Urinary bladder (tissue), 4 donors: ENCODE measurements around the gene PODNL1. TPM values are rescaled to one million over a fixed set of nuclear protein-coding genes. Genes with fewer than 3 reads are reported as not detected.

Experiments used
- DNase-seq: peaks from one replicate; pipeline ENCODE4 v3.0.0-alpha.2; 2015; ENCODE audit errors: extremely low spot score
- H3K27ac ChIP-seq: one replicate; pipeline ENCODE4 v1.5.1; 2013; ENCODE audit warnings: low read depth, mild to moderate bottlenecking, moderate library complexity
- H3K36me3 ChIP-seq: one replicate; pipeline ENCODE4 v1.6.1; 2013; ENCODE audit warnings: mild to moderate bottlenecking, moderate library complexity; ENCODE audit not compliant: insufficient read depth
- H3K4me1 ChIP-seq: one replicate; pipeline ENCODE4 v1.6.1; 2013; ENCODE audit warnings: mild to moderate bottlenecking, moderate library complexity; ENCODE audit not compliant: insufficient read depth
- H3K4me3 ChIP-seq: one replicate; pipeline ENCODE4 v1.5.1; 2013; ENCODE audit warnings: low read depth, low read length
- WGBS: extraction: QIAGEN DNeasy Blood & Tissue Kit; methylation state at CpG from one replicate; pipeline ENCODE4 v1.1.7; 2013; 5-methylcytosine and 5-hydroxymethylcytosine counted together
- polyA plus RNA-seq: library from polyadenylated mRNA; stranded (reverse); fragments of 200-250 nt; gene quantifications from one replicate; pipeline ENCODE4 v1.2.3, GENCODE V29; 2013
- total RNA-seq: library from RNA; depleted of rRNA; stranded (reverse); fragments of >200 nt; gene quantifications from one replicate; pipeline ENCODE4 v1.2.3, GENCODE V29; 2014
- donor health status: healthy with polysubstance abuse.
- donor health status: healthy.

The PODNL1 gene
- total RNA-seq, result 0.21 TPM
- polyA plus RNA-seq, result 2.4 TPM

- 18% methylated on average over 21 of the region's 21 CpGs for WGBS
- Histone ChIP-seq H3K27ac (no peak within 1 kb of the TSS), H3K4me3 (peak within 1 kb of the TSS; percentile 34), H3K4me1 (no peaks in the 10 kb centered on the region), H3K36me3 (no peaks in the 10 kb centered on the region)
- DNase-seq, result no peak
Observed at GRCh38 chr19:13938301-13939064, at the start of gene PODNL1. TSS of gene PODNL1 (minus strand) at chr19:13938417. CDS start at chr19:13938181, 236 bp downstream.

DNA sequence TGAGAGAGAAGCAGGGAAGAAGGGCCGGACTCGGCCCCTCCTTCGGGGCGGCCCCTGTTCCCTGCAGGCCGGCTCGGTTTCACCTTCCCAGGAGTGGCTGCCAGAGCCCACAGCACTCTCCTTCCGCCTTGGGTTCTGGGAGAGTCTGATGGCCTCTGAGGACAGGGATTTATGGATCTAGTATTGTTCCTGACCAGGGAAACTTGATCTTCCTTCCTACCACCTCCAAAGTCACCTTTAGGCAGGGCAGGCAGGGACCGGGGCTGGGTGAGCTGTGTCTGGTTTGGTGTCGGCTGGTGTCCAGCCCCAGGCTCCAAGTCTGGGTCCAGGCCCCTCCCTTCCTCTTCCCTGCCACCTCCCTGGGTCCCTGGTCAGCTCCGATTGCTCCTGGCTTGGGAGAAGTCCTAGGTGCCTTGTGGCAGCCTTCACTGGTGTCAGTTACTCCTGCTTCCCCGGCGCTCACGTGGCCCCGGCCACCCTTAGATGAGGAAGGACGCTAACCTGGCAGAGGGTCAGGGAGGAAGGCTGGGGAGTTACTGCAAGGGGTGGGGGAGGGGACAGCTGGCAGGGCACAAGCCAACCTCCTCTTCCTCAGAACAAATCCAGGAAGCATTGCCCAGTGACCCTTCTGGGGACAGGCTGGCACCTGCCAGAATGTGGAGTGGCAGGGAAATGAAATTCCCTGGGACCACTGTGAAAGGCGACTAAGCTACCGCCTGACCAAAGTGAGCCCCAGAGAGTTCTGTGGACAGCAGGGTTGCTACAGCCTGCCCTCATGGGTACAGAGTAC lies 49.1 kb upstream of the PODNL1 start:
- WGBS, result 68% methylated on average over 17 of the region's 17 CpGs
- H3K36me3 ChIP-seq, result no peaks in the 10 kb centered on the region
- peak overlapping the region; percentile 72 for H3K27ac ChIP-seq
- no peaks in the 10 kb centered on the region for H3K4me1 ChIP-seq
- no peak overlapping the region for H3K4me3 ChIP-seq
- DNase-seq, result no peak

DNA sequence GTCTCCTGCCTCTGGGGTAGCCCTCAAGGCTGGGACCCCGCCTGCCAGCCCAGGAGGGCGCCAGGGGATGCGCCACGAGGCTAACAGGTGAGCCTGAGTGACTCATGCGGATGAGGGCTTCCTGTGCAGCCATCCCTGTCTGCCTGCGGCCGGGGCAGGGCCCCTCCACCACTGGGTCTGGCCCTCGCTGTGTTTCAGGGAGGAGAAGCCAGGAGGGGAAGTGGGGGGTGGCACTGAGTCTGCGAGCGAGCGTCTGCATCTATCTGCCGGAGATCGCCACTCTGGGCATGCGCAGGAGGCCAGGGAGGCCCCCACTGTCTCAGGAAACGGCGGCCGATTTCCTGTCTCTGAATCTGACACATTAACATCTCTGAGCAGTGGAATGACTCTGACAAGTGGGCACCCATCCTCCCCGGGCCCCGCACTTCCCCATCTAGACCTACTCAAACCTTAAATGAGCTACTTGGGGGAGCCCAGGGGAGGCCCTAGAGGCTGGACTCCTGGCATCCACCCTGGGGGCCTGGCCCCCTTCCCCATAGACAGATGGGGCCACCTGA lies 48.2 kb upstream of the PODNL1 start:
- H3K36me3 ChIP-seq, result no peaks in the 10 kb centered on the region
- DNase-seq, result no peak
- H3K4me1 ChIP-seq, result no peaks in the 10 kb centered on the region
- 25% methylated on average over 19 of the region's 19 CpGs for WGBS
- peak overlapping the region; percentile 72 for H3K27ac ChIP-seq
- H3K4me3 ChIP-seq, result no peak overlapping the region

DNA sequence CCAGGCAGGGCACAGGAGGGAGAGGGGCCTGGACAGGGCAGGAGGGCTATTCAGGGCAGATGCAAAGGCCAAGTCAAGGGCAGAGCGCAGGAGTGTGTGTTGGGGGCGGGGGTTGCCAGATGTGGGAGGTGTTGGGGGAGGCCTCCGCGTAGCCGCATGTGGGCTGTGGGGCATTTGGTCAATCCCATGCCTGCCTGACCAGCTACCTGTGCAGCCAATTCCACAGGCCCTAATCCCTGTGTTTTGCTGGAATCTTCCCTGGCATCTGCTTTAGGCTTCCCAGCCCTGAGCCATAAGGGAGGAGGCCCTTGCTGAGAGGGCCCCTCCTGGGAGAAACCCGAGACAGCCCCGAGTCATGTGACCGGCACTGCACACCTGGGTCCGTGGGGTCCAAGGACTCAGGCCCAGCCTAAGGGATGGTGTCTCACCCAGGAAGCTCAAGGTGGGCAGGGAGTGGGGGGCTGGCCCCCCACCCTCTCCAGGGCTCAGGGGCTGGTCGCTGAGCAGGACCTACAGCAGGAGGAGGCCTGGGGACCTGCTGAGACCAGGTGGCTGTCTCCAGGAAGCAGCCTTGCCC lies 47.6 kb upstream of the PODNL1 start:
- WGBS, result 81% methylated on average over 10 of the region's 10 CpGs
- DNase-seq, result no peak
- H3K36me3 ChIP-seq, result no peaks in the 10 kb centered on the region
- no peak overlapping the region for H3K4me3 ChIP-seq
- no peaks in the 10 kb centered on the region for H3K4me1 ChIP-seq
- peak overlapping the region; percentile 46 for H3K27ac ChIP-seq

GRCh38 chr19:13984875-13985741 lies 46.9 kb upstream of the PODNL1 start:
- no peak overlapping the region for H3K4me3 ChIP-seq
- no peak for DNase-seq
- WGBS, result 88% methylated on average over 25 of the region's 25 CpGs
- no peaks in the 10 kb centered on the region for H3K36me3 ChIP-seq
- no peaks in the 10 kb centered on the region for H3K4me1 ChIP-seq
- no peak overlapping the region for H3K27ac ChIP-seq

DNA sequence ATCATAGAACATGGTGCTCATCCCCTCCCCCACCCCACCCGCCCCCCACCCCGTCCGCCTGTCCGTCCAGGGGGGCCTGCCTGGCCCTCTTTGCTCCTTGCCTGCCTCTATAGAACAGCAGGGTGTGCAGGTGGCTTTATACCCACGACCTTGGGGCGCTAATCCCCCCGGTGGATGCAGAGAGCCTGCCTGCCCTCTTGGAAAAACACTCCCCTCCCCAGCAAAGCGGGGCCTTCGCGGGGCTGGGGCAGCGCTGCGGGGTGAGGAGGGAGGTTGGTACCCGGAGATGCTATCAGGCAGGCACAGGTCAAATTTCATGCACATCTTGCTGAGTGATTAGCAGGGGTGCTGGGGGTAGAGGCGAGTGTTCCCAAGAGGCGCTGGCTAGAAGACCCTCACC lies 46.0 kb upstream of the PODNL1 start:
- no peak overlapping the region for H3K27ac ChIP-seq

GRCh38 chr19:13983213-13983889 lies 45.1 kb upstream of the PODNL1 start:
- DNase-seq, result no peak

More for the DNA sequence above, 46.0 kb upstream of the PODNL1 start:
- 73% methylated on average over 15 of the region's 15 CpGs for WGBS
- H3K4me1 ChIP-seq, result no peaks in the 10 kb centered on the region
- no peak overlapping the region for H3K4me3 ChIP-seq
- H3K36me3 ChIP-seq, result no peaks in the 10 kb centered on the region
- no peak for DNase-seq

GRCh38 chr19:13982773-13983172 lies 44.6 kb upstream of the PODNL1 start:
- DNase-seq, result no peak
- H3K36me3 ChIP-seq, result no peaks in the 10 kb centered on the region
- no peaks in the 10 kb centered on the region for H3K4me1 ChIP-seq
- H3K4me3 ChIP-seq, result no peak overlapping the region
- H3K27ac ChIP-seq, result no peak overlapping the region
- WGBS, result 99% methylated on average over 9 of the region's 9 CpGs

More at GRCh38 chr19:13983213-13983889, 45.1 kb upstream of the PODNL1 start:
- H3K36me3 ChIP-seq, result no peaks in the 10 kb centered on the region
- H3K4me1 ChIP-seq, result no peaks in the 10 kb centered on the region
- no peak overlapping the region for H3K27ac ChIP-seq
- WGBS, result 84% methylated on average over 21 of the region's 21 CpGs
- no peak overlapping the region for H3K4me3 ChIP-seq

- Histone ChIP-seq H3K27ac (no peak overlapping the region), H3K4me3 (no peak overlapping the region), H3K36me3 (no peaks in the 10 kb centered on the region), H3K4me1 (no peaks in the 10 kb centered on the region)
- WGBS, result 97% methylated on average over 17 of the region's 17 CpGs
- DNase-seq, result no peak
Observed at GRCh38 chr19:13981988-13982501, 43.8 kb upstream of the PODNL1 start.

DNA sequence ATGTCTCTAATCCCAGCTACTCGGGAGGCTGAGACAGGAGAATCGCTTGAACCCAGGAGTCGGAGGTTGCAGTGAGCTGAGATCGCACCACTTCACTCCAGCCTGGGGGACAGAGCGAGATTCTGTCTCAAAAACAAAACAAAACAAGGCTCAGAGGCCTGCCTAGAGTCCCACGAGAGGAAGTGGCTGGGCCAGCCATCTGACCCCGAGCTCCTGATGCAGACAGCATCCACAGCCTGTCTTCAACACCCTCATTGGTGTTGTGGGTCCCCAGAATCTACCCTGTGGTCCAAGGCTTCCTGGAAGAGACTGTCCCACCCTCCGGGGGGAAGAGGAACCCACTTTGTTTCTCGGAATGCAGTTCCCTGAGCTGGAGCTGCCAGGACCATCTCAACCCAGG lies 43.2 kb upstream of the PODNL1 start:
- WGBS, result 85% methylated on average over 9 of the region's 9 CpGs
- no peak for DNase-seq
- Histone ChIP-seq H3K4me1 (no peaks in the 10 kb centered on the region), H3K36me3 (no peaks in the 10 kb centered on the region), H3K4me3 (no peak overlapping the region), H3K27ac (no peak overlapping the region)

DNA sequence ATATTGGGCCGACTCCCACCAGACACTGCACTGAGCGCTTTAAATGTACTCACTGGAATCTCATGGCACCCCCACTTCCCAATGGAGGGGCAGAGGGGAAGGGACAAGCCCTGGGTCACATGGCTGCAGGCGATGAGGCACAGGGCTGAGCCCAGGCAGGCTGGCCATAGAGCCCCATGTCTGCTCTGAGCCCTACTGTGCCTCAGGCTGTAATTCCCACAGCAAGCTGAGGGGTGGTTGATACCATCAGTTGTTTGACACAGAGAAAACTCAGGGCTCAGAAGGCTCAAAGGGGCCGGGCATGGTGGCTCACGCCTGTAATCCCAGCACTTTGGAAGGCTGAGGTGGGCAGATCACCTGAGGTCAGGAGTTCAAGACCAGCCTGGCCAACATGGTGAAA lies 42.8 kb upstream of the PODNL1 start:
- Histone ChIP-seq H3K27ac (no peak overlapping the region), H3K36me3 (no peaks in the 10 kb centered on the region), H3K4me1 (no peaks in the 10 kb centered on the region), H3K4me3 (no peak overlapping the region)
- 94% methylated on average over 5 of the region's 5 CpGs for WGBS
- no peak for DNase-seq

- Histone ChIP-seq H3K27ac (no peak overlapping the region), H3K36me3 (no peaks in the 10 kb centered on the region), H3K4me1 (no peaks in the 10 kb centered on the region), H3K4me3 (no peak overlapping the region)
- DNase-seq, result no peak
- 92% methylated on average over 15 of the region's 15 CpGs for WGBS
Observed at GRCh38 chr19:13980340-13980739, 42.1 kb upstream of the PODNL1 start.
